ENCODE data around the gene SLCO2B1. TPM values are rescaled to one million over a fixed set of nuclear protein-coding genes. Genes with fewer than 3 reads are reported as not detected.

The SLCO2B1 gene
- total and polyA plus RNA-seq, 2 experiments from 2014 or later: not detected

- TF ChIP-seq EZH2 (IDR thresholded peaks at IDR 0.05; ENCODE audit: insufficient read depth, poor library complexity, severe bottlenecking): no peak
- Histone ChIP-seq H3K4me3 (no peak overlapping the region), H3K9me2 (ENCODE audit: insufficient read depth) (no peaks in the 10 kb centered on the region), H3K79me2 (ENCODE audit: insufficient read depth) (no peaks in the 10 kb centered on the region), H3K36me3 (ENCODE audit: low read depth) (no peaks in the 10 kb centered on the region), H3K27ac (no peak overlapping the region), H3K9ac (no peak overlapping the region), H3K4me2 (ENCODE audit: unreplicated experiment) (no peak overlapping the region), H3F3A (ENCODE audit: insufficient read depth) (no peaks in the 10 kb centered on the region), H3K27me3 (replicated peaks; ENCODE audit: insufficient read depth) (peaks cover 44% of the 10 kb centered on the region), H2AFZ (no peak overlapping the region), H3K4me1 (ENCODE audit: insufficient read depth) (no peaks in the 10 kb centered on the region), H4K20me1 (ENCODE audit: insufficient read depth) (no peaks in the 10 kb centered on the region), H3K9me3 (ENCODE audit: low read depth) (no peaks in the 10 kb centered on the region)
- WGBS, 2 experiments (ENCODE audit: low coverage in 1 of 2, low lambda C conversion rate in 2 of 2, missing lambda C conversion rate in 2 of 2): 53 to 58% methylated on average over 6 of the region's 6 CpGs
- in situ Hi-C loops (cut with MboI): loop anchor here (10.0 kb wide), 1 partner anchor 111 kb away; the partner anchor contains the start of gene TPBGL
- no peak for DNase-seq
Observed at GRCh38 chr11:75133976-75134375, 16.9 kb upstream of the SLCO2B1 start.

GRCh38 chr11:75135021-75135650 is 15.8 kb upstream of the SLCO2B1 start:
- Histone ChIP-seq H3K9me2 (ENCODE audit: insufficient read depth) (no peaks in the 10 kb centered on the region), H4K20me1 (ENCODE audit: insufficient read depth) (no peaks in the 10 kb centered on the region), H3K36me3 (ENCODE audit: low read depth) (no peaks in the 10 kb centered on the region), H3K27ac (no peak overlapping the region), H3K9me3 (ENCODE audit: low read depth) (no peaks in the 10 kb centered on the region), H3K27me3 (replicated peaks; ENCODE audit: insufficient read depth) (peaks cover 44% of the 10 kb centered on the region), H3F3A (ENCODE audit: insufficient read depth) (no peaks in the 10 kb centered on the region), H3K4me3 (no peak overlapping the region), H3K9ac (no peak overlapping the region), H3K4me2 (ENCODE audit: unreplicated experiment) (no peak overlapping the region), H3K79me2 (ENCODE audit: insufficient read depth) (no peaks in the 10 kb centered on the region), H2AFZ (no peak overlapping the region), H3K4me1 (ENCODE audit: insufficient read depth) (no peaks in the 10 kb centered on the region)
- WGBS, 2 experiments (ENCODE audit: low coverage in 1 of 2, low lambda C conversion rate in 2 of 2, missing lambda C conversion rate in 2 of 2): 42 to 43% methylated on average over 5 of the region's 5 CpGs
- in situ Hi-C loops (cut with MboI): loop anchor here (10.0 kb wide), 1 partner anchor 110 kb away; the partner anchor contains the start of gene TPBGL
- TF ChIP-seq EZH2 (IDR thresholded peaks at IDR 0.05; ENCODE audit: insufficient read depth, poor library complexity, severe bottlenecking) (no peak), EZH2phosphoT487 (IDR thresholded peaks at IDR 0.05; ENCODE audit: insufficient read depth, low read depth) (no peak)
- no peak for DNase-seq

GRCh38 chr11:75135651-75136050 is 15.3 kb upstream of the SLCO2B1 start:
- Histone ChIP-seq H3F3A (ENCODE audit: insufficient read depth) (no peaks in the 10 kb centered on the region), H3K79me2 (ENCODE audit: insufficient read depth) (no peaks in the 10 kb centered on the region), H3K9me2 (ENCODE audit: insufficient read depth) (no peaks in the 10 kb centered on the region), H3K9ac (no peak overlapping the region), H3K4me3 (no peak overlapping the region), H2AFZ (no peak overlapping the region), H3K9me3 (ENCODE audit: low read depth) (no peaks in the 10 kb centered on the region), H3K4me1 (ENCODE audit: insufficient read depth) (no peaks in the 10 kb centered on the region), H3K4me2 (ENCODE audit: unreplicated experiment) (no peak overlapping the region), H3K27me3 (replicated peaks; ENCODE audit: insufficient read depth) (peaks cover 44% of the 10 kb centered on the region), H4K20me1 (ENCODE audit: insufficient read depth) (no peaks in the 10 kb centered on the region), H3K36me3 (ENCODE audit: low read depth) (no peaks in the 10 kb centered on the region), H3K27ac (no peak overlapping the region)
- in situ Hi-C loops (cut with MboI): loop anchor here (10.0 kb wide), 1 partner anchor 109 kb away; the partner anchor contains the start of gene TPBGL
- no peak for DNase-seq
- no peak for TF ChIP-seq EZH2phosphoT487 (IDR thresholded peaks at IDR 0.05; ENCODE audit: insufficient read depth, low read depth)
- no peak for TF ChIP-seq EZH2 (IDR thresholded peaks at IDR 0.05; ENCODE audit: insufficient read depth, poor library complexity, severe bottlenecking)
- WGBS, 2 experiments (ENCODE audit: low coverage in 1 of 2, low lambda C conversion rate in 2 of 2, missing lambda C conversion rate in 2 of 2): 63 to 82% methylated on average over 1 of the region's 1 CpG

GRCh38 chr11:75140269-75141138 is 10.4 kb upstream of the SLCO2B1 start:
- H3K4me2 ChIP-seq (ENCODE audit: unreplicated experiment): no peak overlapping the region
- in situ Hi-C loops (cut with MboI): no loop called here
- peaks cover 25% of the 10 kb centered on the region for H3K27me3 ChIP-seq (replicated peaks; ENCODE audit: insufficient read depth)
- no peaks in the 10 kb centered on the region for H3K79me2 ChIP-seq (ENCODE audit: insufficient read depth)
- peaks cover 4% of the 10 kb centered on the region for H3K4me1 ChIP-seq (ENCODE audit: insufficient read depth)
- TF ChIP-seq EZH2 (IDR thresholded peaks at IDR 0.05; ENCODE audit: insufficient read depth, poor library complexity, severe bottlenecking) (no peak), EZH2phosphoT487 (IDR thresholded peaks at IDR 0.05; ENCODE audit: insufficient read depth, low read depth) (no peak)
- H3K4me3 ChIP-seq: no peak overlapping the region
- H3K9me2 ChIP-seq (ENCODE audit: insufficient read depth): no peaks in the 10 kb centered on the region
- H3K9ac ChIP-seq: no peak overlapping the region
- DNase-seq: peak; percentile 57
- no peaks in the 10 kb centered on the region for H3K9me3 ChIP-seq (ENCODE audit: low read depth)
- no peak overlapping the region for H2AFZ ChIP-seq
- H4K20me1 ChIP-seq (ENCODE audit: insufficient read depth): no peaks in the 10 kb centered on the region
- 23 to 24% methylated on average over 22 of the region's 22 CpGs for WGBS, 2 experiments (ENCODE audit: low coverage in 1 of 2, low lambda C conversion rate in 2 of 2, missing lambda C conversion rate in 2 of 2)
- H3K36me3 ChIP-seq (ENCODE audit: low read depth): no peaks in the 10 kb centered on the region
- peaks cover 7% of the 10 kb centered on the region; the same call in 1 of the 2 replicates for H3F3A ChIP-seq (ENCODE audit: insufficient read depth)
- H3K27ac ChIP-seq: no peak overlapping the region
